GM12891 (cell line): ENCODE results near the gene TBX4.

Source experiments
- POLR2A ChIP-seq: IDR thresholded peaks from 2 replicates; pipeline ENCODE4 v1.6.1; 2011; ENCODE audit warnings: low read depth, low read length, control low read depth
- POLR2AphosphoS5 ChIP-seq: IDR thresholded peaks from 2 replicates; pipeline ENCODE4 v1.6.1; 2011; ENCODE audit warnings: low read depth, low read length, control low read depth
- POU2F2 ChIP-seq: IDR thresholded peaks from 2 replicates; pipeline ENCODE4 v1.6.1; 2011; ENCODE audit warnings: low read depth, mild to moderate bottlenecking, control low read depth, low read length, moderate library complexity
- TAF1 ChIP-seq: IDR thresholded peaks from 2 replicates; pipeline ENCODE4 v1.6.1; 2011; ENCODE audit warnings: low read depth, low read length, control low read depth

- TF ChIP-seq POU2F2, result no peak
- no peak for TF ChIP-seq POLR2A
- no peak for TF ChIP-seq POLR2AphosphoS5
- no peak for TF ChIP-seq TAF1
Observed at GRCh38 chr17:61484174-61484573, 32.0 kb downstream of the TBX4 start.
